Loucy (cell line): ENCODE data around the gene RNFT2.

Source experiments
- CTCF ChIP-seq: fragments of 200-600 bp; sonication (generic); conservative IDR thresholded peaks from 2 replicates; pipeline ENCODE4 v1.5.1; 2014; ENCODE audit warnings: mild to moderate bottlenecking, antibody characterized with exemption, low read length
- EZH2phosphoT487 ChIP-seq: fragments of 200-600 bp; IDR thresholded peaks from 2 replicates; pipeline ENCODE4 v1.6.1; 2018; ENCODE audit warnings: antibody characterized with exemption, mild to moderate bottlenecking, moderate library complexity, borderline replicate concordance

- TF ChIP-seq CTCF (no peak), EZH2phosphoT487 (no peak)
Observed at GRCh38 chr12:116774020-116774419, 35.9 kb downstream of the RNFT2 start.
